Fibroblast of the aortic adventitia (primary cell): Measurements from ENCODE around the gene MTTP. TPM values are rescaled to one million over a fixed set of nuclear protein-coding genes. Genes with fewer than 3 reads are reported as not detected.

ENCODE experiments used
- DNase-seq: peaks from one replicate; pipeline ENCODE4 v3.0.0-alpha.2; 2010; ENCODE audit warnings: low read depth
- H3K4me3 ChIP-seq: 2 replicates; pipeline ENCODE4 v1.5.1; 2011; ENCODE audit warnings: low read depth, mild to moderate bottlenecking, control low read depth, low read length, moderate library complexity
- CTCF ChIP-seq: IDR thresholded peaks from 2 replicates; pipeline ENCODE4 v1.5.1; 2011; ENCODE audit warnings: mild to moderate bottlenecking, low read length, control low read depth, inconsistent platforms; ENCODE audit not compliant: insufficient read depth
- total RNA-seq: library from RNA; depleted of rRNA; stranded (reverse); fragments of >200 nt; gene quantifications from 2 replicates; pipeline ENCODE4 v1.2.3, GENCODE V29; 2012; ENCODE audit warnings: low replicate concordance

Gene MTTP
- total RNA-seq, 1 donor, result 0.09 TPM

DNA sequence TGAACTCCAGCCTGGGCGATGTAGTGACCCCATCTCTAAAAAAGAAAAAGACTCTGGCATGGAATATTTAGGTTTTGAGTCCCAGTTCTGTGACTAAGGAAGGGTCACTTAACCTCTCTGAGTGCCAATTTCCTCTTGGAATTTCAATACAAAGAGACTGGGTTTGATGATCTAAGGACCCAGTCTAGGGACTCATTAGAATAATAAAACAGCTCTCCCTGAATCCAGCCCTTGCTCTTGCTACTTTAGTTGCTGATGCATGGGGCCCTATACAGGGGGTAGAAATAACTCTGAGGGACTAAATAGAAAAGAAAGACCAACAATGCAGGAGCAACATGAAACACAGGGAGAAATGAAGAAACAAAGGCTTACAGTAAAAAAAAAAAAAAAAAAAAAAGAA is 70.4 kb downstream of the MTTP start:
- TF ChIP-seq CTCF, result no peak
- no peak for DNase-seq
- H3K4me3 ChIP-seq, result no peak overlapping the region

DNA sequence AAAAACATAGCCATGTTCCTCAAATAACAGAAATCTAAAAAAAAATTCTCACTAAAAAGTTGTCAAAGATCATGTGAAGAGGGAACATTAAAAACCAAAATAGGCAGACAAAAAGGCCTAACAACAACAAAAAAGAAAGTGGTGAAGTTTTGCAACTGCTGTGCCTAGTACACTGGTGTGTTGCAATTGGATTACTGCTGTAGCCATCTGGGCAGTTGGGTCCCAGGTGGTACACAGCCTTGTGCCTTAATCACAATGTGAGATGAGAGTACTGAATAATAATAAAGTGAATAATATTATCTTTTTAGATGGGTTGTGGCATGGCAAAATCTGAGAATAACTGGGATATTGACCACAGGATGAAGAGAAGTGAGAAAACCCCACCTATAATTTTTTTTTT is 71.0 kb downstream of the MTTP start:
- no peak overlapping the region for H3K4me3 ChIP-seq
- TF ChIP-seq CTCF, result no peak
- no peak for DNase-seq

- DNase-seq, result no peak
These were observed 72.4 kb downstream of the MTTP start for GRCh38 chr4:99647071-99647470.

DNA sequence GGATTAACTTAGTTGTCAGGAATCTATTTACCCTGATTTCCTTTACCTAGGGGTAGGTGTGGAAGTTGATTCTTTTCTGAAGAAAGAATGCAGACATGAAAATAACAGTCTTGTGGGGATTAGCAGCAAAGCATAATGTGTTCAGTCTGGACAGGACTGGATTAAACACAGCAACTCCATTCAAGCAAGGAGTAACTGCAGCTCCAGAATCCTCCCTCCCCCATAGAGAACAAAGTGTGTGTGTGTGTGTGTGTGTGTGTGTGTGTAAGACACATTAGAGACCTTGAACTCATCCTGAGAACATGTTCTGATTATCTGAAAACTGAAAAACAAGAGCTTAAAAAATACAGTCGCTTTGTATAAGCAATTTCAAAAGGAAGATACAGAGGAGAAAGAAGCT is 73.7 kb downstream of the MTTP start:
- no peak for DNase-seq
- TF ChIP-seq CTCF, result no peak
- H3K4me3 ChIP-seq, result no peak overlapping the region

More at GRCh38 chr4:99647071-99647470, 72.4 kb downstream of the MTTP start:
- no peak for TF ChIP-seq CTCF
- H3K4me3 ChIP-seq, result no peak overlapping the region

GRCh38 chr4:99649208-99649607 is 74.6 kb downstream of the MTTP start:
- no peak overlapping the region for H3K4me3 ChIP-seq
- no peak for TF ChIP-seq CTCF
- DNase-seq, result no peak

- no peak for DNase-seq
- no peak overlapping the region for H3K4me3 ChIP-seq
- no peak for TF ChIP-seq CTCF
These were observed 75.2 kb downstream of the MTTP start for GRCh38 chr4:99649778-99650177.

- no peak overlapping the region for H3K4me3 ChIP-seq
- TF ChIP-seq CTCF, result no peak
- DNase-seq, result no peak
These were observed 76.6 kb downstream of the MTTP start for GRCh38 chr4:99651016-99651769.
